HL-60 (cell line): ENCODE measurements around the gene NDC1.

Experiments used
- CTCF ChIP-seq: IDR thresholded peaks from one replicate; pipeline ENCODE4 v1.5.1; 2011; ENCODE audit warnings: low read length, control low read depth, inconsistent platforms; ENCODE audit not compliant: insufficient read depth
- GABPA ChIP-seq: IDR thresholded peaks from 2 replicates; pipeline ENCODE4 v1.6.1; 2012; ENCODE audit warnings: low read depth
- POLR2AphosphoS5 ChIP-seq: IDR thresholded peaks from 2 replicates; pipeline ENCODE4 v1.6.1; 2012; ENCODE audit warnings: low read depth
- REST ChIP-seq: IDR thresholded peaks from 2 replicates; pipeline ENCODE4 v1.6.1; 2012; ENCODE audit warnings: low read depth; ENCODE audit not compliant: insufficient replicate concordance
- SPI1 ChIP-seq: IDR thresholded peaks from 2 replicates; pipeline ENCODE4 v1.6.1; 2012; ENCODE audit warnings: low read depth, mild to moderate bottlenecking, borderline replicate concordance

GRCh38 chr1:53838654-53838974 lies 518 bp upstream of the NDC1 start:
- TF ChIP-seq CTCF (no peak), POLR2AphosphoS5 (no peak), REST (no peak), SPI1 (no peak), GABPA (no peak)
